Left renal cortex interstitium (tissue), 4 donors: ENCODE results near the gene SSU72. TPM values are rescaled to one million over a fixed set of nuclear protein-coding genes. Genes with fewer than 3 reads are reported as not detected.
A peak's percentile ranks its signal among the peaks of the same experiment; 100 is the strongest.
"Not testable (repeated sequence)": the region's sequence is repeated elsewhere in the genome, so short reads cannot be mapped to it uniquely, and the experiment has no call there.

Experiments
- DNase-seq, 4 donors: peaks; one replicate each; pipeline ENCODE4 v3.0.0-alpha.2; 2013; ENCODE audit warnings: low read depth in 4 of 4, low spot score in 2 of 4, missing footprints in 1 of 4
- polyA plus RNA-seq, 4 donors: library from polyadenylated mRNA; unstranded; fragments of 120-200 nt; gene quantifications; one replicate each; pipeline ENCODE4 v1.2.1, GENCODE V29; 2013; ENCODE audit not compliant: insufficient read length in 4 of 4

Gene SSU72
- polyA plus RNA-seq, 4 donors, result 76.6 to 95.9 (median 82.9) TPM

GRCh38 chr1:1512425-1512824 lies 62.2 kb downstream of the SSU72 start:
- not testable (repeated sequence) for DNase-seq

GRCh38 chr1:1511533-1512285 lies 63.0 kb downstream of the SSU72 start, which contains the start of gene ATAD3A:
Gene ATAD3A (plus strand): TSS chr1:1512162. CDS start chr1:1512269, 107 bp downstream.
- DNase-seq, result peak; percentile 85 to 97 (median 95)

GRCh38 chr1:1510912-1511532 lies 63.6 kb downstream of the SSU72 start:
- DNase-seq, result peak in 1 of 4 donors; percentile 1

GRCh38 chr1:1509465-1509850 lies 65.2 kb downstream of the SSU72 start:
- DNase-seq, result not testable (repeated sequence)

- not testable (repeated sequence) for DNase-seq
Measured at GRCh38 chr1:1508775-1509464, 65.7 kb downstream of the SSU72 start.

- no peak for DNase-seq
Measured at GRCh38 chr1:1507305-1507704, 67.4 kb downstream of the SSU72 start.

- DNase-seq, result not testable (repeated sequence)
Measured at GRCh38 chr1:1505801-1506200, 68.9 kb downstream of the SSU72 start.

- DNase-seq, result not testable (repeated sequence)
Measured at GRCh38 chr1:1505366-1505798, 69.3 kb downstream of the SSU72 start.

- DNase-seq, result peak in 2 of 4 donors; percentile 34 to 36
Measured at GRCh38 chr1:1504777-1505365, 69.8 kb downstream of the SSU72 start.

- not testable (repeated sequence) for DNase-seq
Measured at GRCh38 chr1:1495461-1495975, 79.1 kb downstream of the SSU72 start.

- DNase-seq, result not testable (repeated sequence)
Measured at GRCh38 chr1:1494311-1494710, 80.4 kb downstream of the SSU72 start.

Other genes with a start within 250 kb of the SSU72 start
- under 1 TPM; 0.28 to 0.70 (median 0.45) TPM for gene TAS1R3, start 243.6 kb downstream of the SSU72 start, polyA plus RNA-seq
- 10 to 100 TPM; 24.6 to 52.2 (median 45.6) TPM for gene DVL1, start 225.4 kb downstream of the SSU72 start, polyA plus RNA-seq
- 100 to 1,000 TPM; 164 to 219 (median 209) TPM for gene MXRA8, start 216.3 kb downstream of the SSU72 start, polyA plus RNA-seq
- gene AURKAIP1, start 199.7 kb downstream of the SSU72 start, polyA plus RNA-seq, result 100 to 1,000 TPM in 1 of 4 donors, 10 to 100 TPM in 3; 64.4 to 107 (median 84.7) TPM
- 100 to 1,000 TPM; 178 to 392 (median 277) TPM for gene CCNL2, start 175.5 kb downstream of the SSU72 start, polyA plus RNA-seq
- gene MRPL20, start 167.6 kb downstream of the SSU72 start, polyA plus RNA-seq, result 100 to 1,000 TPM; 111 to 143 (median 117) TPM
- 10 to 100 TPM in 3 of 4 donors, 1 to 10 TPM in 1; 5.1 to 27.6 (median 12.1) TPM for gene ANKRD65, start 153.6 kb downstream of the SSU72 start, polyA plus RNA-seq
- gene VWA1, start 139.2 kb downstream of the SSU72 start, polyA plus RNA-seq, result 100 to 1,000 TPM in 1 of 4 donors, 10 to 100 TPM in 3; 48.3 to 104 (median 66.7) TPM
- gene ATAD3C, start 125.2 kb downstream of the SSU72 start, polyA plus RNA-seq, result 1 to 10 TPM; 2.6 to 3.7 (median 2.9) TPM
- gene ATAD3B, start 103.1 kb downstream of the SSU72 start, polyA plus RNA-seq, result 10 to 100 TPM in 3 of 4 donors, 1 to 10 TPM in 1; 9.4 to 29.9 (median 20.5) TPM
- 10 to 100 TPM; 15.8 to 31.6 (median 24.4) TPM for gene ATAD3A, start 62.7 kb downstream of the SSU72 start, polyA plus RNA-seq
- 1 to 10 TPM; 4.3 to 8.4 (median 7.3) TPM for gene TMEM240, start 34.2 kb downstream of the SSU72 start, polyA plus RNA-seq
- gene FNDC10, start 25.3 kb upstream of the SSU72 start, polyA plus RNA-seq, result 1 to 10 TPM; 1.6 to 5.1 (median 4.0) TPM
- gene MIB2, start 40.6 kb upstream of the SSU72 start, polyA plus RNA-seq, result 10 to 100 TPM; 23.5 to 90.7 (median 55.8) TPM
- 10 to 100 TPM; 16.0 to 54.0 (median 37.4) TPM for gene MMP23B, start 57.3 kb upstream of the SSU72 start, polyA plus RNA-seq
- gene CDK11B, start 84.1 kb upstream of the SSU72 start, polyA plus RNA-seq, result 10 to 100 TPM; 36.8 to 47.7 (median 42.4) TPM
- gene SLC35E2B, start 117.9 kb upstream of the SSU72 start, polyA plus RNA-seq, result 100 to 1,000 TPM in 1 of 4 donors, 10 to 100 TPM in 3; 56.5 to 111 (median 82.2) TPM
- 10 to 100 TPM; 22.8 to 42.1 (median 32.4) TPM for gene CDK11A, start 149.5 kb upstream of the SSU72 start, polyA plus RNA-seq
- gene NADK, start 203.6 kb upstream of the SSU72 start, polyA plus RNA-seq, result 10 to 100 TPM; 40.8 to 62.0 (median 50.9) TPM